ENCODE measurements around the gene FMN2.

Gene FMN2

DNA sequence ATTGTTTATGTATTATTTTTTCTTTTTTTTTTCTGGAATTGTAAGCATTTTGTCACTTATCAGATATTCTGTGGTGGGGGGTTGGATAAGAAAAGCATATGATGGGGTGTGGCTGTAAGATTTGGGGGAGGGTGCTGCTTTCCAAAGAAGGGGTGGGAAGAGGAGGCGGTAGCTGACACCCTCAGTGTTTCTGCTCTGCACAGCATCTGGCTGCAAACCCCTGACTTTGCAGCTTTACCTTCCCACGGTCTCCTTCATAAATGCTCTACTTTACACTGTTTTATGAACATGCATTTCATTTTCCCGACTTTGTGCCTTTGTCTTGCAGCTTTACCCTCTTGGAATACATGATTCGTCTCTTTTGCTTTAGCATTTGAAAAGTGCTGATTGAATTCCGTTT is 7.6 kb downstream of the FMN2 start:
- no peak for DNase-seq

DNA sequence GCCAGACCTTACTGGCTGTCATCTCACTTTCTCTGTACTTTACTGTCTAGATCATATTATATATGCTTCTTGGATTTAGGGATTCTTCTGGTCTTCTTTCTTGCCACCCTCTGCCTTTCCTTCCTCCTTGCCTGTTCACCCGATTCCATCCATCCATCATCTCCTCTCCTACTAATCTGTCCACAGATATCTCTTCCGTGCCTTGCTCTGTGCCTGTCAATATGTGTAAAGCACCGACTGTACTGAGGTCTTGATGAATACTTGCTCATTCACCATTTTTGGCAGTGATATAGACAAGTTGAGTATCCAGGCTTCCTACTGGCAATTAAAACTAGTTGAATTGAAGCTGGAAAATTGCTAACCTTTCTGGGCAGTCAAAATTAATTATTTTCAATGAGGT is 8.1 kb downstream of the FMN2 start:
- no peak for DNase-seq

DNA sequence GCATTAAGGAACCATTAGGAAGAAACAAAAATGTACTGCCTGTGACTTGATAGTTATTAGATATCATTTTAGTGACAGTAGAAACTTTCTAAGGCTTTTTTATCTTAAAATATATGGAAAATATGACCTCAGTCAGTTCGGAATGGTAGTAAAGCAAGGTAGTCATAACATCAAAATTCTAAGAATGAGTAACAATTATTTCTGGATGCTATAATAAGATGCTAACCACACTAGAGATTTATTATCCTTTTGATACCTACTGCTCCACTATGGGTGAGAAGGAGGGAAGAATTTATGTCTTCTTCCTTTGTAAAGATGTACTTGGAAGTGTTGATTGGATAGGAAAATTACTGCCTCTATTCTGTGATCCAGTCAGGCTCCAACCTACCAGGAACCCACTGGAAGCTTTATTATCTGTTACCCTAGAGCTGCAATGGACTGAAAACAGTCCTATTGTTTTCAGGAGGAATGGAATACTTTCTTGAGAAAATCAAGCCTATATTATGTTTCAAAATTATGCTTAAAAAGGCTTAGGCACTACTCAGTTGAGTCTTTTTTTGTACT is 8.8 kb downstream of the FMN2 start:
- no peak for DNase-seq

DNA sequence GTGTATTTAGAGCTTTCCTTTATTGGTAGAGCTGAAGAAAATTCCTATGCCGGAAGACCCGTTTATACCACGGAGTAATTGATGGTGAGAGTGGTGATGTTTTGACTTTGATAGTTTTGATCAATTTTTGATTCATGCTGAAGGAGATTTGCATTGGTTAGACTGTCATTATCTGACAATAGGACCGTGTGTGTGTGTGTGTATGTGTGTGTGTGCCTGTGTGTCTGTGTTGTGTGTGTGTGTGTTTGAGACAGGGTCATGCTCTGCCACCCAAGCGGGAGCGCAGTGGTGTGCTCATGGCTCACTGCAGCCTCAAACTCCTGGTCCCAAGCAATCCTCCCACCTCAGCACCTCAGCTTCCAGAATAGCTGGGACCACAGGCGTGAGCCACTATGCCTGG is 9.6 kb downstream of the FMN2 start:
- no peak for DNase-seq

DNA sequence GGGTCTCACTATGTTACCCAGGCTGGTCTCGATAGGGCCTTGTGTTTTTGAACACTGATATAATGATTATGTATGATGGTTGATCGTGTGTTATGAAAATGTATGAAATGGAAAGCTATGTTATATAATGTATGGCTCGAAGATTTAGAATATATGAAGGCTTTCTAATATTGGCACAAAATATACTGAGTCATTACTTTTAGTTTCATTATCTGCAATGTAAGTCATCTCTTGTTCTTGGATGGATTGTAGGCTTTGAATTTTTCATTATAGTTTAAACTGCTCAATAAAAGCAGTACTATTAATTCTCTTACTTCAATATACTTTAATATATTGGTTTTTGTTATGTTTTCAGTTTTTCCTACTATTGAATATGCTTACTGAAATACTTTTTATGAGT is 10.1 kb downstream of the FMN2 start:
- no peak for DNase-seq

DNA sequence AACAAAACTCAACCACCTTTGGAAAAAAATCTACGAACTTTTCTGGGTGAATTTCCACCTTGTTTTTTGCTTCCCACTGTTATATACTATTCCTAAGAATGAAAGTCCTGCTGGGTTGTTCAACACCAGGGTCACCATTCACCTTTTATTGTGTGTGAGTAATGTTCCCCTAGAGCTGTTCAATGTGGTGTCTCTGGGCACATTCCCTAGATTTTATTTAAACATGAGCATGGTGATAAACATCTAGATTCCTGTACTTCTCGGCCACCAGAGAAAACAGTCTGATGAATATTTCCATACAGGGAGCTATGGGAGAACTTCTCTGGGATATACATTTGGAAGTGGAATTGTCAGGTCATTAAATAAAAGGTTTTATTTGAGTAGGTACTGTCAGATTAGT is 13.0 kb downstream of the FMN2 start:
- no peak for DNase-seq

DNA sequence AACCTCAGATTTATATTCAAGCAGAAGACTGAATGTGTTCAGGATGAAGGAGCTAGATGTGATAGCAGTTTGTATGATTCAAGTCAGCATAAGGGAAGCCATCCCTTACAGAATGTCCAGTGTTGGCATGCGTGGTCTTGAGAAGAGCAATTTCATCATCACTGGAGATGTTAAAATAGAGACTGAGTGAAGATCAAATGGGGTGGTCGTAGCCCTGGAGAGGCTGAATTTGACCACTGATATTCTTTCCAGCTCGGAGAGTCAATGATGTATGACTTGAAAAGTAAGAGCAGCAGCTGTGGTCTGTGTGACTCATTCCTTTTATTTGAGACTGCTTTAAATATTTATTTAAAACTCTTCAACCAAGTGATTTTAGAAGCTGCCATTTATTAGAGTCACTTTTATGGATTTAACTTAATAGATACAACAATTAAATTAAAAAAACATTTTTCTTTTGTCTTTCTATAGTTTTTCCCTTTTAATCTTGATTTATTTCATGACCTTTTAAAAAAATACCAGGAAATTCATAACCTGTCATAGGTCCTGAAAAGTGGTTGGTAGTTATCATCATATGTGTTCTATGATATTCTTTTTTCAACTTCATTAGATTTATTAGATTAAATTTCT is 15.5 kb downstream of the FMN2 start:
- no peak for DNase-seq

DNA sequence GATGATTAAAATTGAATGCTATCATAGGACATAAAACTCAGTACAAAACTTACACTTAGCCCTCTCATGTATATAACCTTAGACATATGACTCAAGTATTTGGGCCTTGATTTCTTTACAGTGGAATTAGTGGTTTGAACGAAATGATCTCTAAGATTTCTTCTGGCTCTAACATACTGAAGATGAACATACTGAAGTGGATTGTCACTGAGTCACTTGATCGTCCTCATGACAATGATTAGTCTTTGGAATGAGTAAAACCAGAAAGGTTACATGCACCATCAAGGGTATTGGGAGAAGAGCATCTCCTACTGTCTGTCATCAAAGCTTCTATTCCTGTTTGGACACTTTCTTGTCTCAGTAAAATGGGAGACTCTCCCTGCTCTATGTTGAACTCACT is 17.4 kb downstream of the FMN2 start:
- DNase-seq: no peak

DNA sequence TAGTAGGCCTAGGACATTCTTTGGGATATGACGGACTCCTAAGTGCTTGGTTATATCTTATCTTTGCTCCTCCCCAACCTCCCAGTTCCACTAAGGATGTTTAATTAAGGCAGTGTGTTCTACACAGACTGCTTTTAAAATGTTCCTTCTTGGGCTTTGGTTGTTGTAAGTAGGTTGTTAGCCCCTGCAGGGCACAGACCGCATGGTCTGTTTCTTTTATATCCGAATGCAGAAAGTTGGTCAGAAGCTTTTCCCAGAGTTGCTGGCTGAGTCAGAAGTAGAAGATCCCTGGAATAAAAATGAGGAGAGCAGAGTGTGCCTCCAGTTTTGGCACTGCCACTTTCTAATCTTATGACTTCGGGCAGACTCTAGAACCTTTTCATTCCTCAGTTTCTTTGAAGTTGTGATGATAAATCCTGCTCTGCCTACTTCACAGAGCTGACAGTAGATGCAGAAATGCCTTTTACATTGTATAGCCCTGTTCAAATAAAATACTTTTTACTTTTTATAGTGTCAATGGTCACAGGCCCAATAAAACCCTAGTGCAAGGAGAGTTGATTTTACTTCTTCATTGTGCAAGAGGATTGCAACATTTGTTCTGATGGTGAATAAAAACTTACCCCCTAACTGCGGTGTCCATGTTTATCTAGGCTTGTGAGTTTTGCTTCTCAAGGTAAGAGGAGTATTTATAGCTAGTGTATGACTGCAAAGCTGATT is 18.4 kb downstream of the FMN2 start:
- no peak for DNase-seq

DNA sequence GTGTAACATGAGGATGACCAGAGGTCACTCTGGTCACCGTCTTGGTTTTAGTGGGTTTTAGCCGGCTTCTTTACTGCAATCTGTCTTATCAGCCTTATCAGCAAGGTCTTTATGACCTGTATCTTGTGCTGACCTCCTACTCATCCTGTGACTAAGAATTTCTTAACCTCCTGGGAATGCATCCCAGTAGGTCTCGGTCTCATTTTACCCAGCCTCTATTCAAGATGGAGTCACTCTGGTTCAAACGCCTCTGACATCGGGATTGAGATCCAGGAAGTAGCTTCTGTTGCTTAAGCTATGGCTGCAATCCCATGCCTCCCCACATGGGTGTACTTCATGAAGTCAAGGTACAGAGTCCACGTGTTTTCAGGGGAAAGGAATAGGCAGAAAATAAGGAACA is 19.9 kb downstream of the FMN2 start:
- no peak for DNase-seq

DNA sequence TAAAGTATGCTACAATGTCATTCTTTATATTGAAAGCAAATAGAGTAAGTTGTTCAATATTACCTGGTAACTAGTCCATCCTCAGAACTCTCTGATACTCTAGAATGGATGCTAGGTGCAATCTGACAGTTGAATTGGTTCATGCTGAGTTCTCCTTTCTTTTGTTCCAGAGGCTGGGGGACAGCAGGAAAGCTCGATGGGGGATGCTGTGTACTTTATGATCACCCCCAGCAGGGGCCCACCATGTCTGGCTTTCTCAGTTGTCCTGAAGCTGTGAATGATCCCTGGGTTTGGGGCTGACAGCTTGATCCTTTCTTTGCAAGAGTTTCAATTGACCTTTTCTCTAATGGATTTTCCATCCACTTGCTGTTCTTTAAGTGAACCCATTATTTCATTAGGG is 22.5 kb downstream of the FMN2 start:
- DNase-seq: no peak

DNA sequence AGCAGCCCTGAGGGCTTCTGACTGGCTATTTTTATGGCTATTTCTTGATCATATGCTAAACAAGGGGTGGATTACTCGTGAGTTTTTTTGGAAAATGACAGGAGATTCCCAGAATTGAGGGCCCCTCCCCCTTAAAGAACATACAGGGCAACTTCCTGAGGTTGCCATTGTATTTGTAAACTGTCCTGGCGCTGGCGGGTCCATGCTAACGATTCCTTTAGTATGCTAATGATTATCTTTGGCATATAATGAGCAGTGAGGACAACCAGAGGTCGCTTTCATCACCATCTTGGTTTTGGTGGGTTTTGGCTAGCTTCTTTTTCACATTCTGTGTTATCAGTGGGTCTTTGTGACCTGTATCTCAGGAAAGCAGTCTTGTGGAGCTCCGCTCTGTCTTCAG is 24.1 kb downstream of the FMN2 start:
- DNase-seq: no peak

DNA sequence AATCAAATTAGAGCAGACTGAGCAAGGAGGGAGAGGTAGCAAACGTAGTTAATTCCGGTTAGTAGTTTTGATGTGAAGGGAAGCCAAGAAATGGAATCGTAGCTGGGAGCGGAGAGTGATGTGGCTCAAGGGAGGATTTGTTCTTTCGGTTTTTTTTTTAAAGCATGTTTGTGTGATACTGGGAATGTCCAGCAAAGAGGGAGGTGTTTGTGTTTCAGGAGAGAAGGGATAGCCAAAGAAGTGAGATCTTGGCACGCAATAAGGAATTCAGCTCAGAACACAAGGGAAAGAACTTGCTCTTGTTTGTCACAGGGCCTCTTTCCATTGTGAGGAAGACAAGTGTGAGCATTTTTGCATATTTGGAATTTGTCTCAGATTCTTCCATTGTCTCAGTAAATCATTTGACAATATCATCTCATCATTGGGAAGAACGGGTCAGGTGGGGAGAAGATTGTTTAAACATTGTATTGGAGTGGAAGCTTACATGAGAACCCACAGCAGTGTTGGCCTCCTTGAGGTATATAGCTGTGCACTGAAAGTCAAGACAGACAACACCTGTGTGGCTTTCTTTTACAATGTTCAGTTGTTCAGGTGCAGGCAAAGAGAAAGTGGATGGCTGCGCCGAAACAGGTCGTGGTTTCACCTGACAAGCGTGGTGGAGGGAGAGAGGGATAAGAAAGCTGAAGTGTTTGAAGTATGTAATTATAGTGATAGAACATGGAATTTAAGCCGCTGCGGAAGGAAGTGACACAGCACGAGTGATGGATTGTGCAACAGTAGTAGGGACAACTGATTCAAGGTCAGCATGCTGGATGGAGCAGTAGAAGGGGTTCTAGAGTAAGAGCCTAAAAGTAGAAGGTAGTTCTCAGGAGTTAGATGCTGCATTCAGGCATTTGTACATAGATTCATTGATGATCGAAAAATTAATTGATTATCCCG is 25.4 kb downstream of the FMN2 start:
- DNase-seq: no peak

DNA sequence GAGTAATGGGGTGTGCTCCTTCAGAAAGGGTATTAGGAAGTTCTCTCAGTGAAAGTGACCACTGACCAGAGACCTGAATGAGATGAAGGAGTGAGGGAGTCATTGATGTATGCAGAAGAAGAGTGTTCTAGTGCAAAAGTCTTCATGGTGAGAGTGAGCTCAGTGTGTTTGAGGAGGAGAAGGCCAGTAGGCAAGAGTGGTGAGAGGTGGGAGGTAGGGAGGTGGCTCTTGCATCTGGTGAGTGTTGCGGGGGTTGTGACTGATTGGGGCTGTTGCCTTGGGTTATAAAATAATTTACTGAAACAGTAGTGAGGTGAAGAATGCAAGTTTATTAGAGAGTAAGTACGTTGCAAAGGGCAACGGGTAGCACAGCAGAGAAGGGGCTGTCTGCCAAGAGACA is 26.2 kb downstream of the FMN2 start:
- no peak for DNase-seq

DNA sequence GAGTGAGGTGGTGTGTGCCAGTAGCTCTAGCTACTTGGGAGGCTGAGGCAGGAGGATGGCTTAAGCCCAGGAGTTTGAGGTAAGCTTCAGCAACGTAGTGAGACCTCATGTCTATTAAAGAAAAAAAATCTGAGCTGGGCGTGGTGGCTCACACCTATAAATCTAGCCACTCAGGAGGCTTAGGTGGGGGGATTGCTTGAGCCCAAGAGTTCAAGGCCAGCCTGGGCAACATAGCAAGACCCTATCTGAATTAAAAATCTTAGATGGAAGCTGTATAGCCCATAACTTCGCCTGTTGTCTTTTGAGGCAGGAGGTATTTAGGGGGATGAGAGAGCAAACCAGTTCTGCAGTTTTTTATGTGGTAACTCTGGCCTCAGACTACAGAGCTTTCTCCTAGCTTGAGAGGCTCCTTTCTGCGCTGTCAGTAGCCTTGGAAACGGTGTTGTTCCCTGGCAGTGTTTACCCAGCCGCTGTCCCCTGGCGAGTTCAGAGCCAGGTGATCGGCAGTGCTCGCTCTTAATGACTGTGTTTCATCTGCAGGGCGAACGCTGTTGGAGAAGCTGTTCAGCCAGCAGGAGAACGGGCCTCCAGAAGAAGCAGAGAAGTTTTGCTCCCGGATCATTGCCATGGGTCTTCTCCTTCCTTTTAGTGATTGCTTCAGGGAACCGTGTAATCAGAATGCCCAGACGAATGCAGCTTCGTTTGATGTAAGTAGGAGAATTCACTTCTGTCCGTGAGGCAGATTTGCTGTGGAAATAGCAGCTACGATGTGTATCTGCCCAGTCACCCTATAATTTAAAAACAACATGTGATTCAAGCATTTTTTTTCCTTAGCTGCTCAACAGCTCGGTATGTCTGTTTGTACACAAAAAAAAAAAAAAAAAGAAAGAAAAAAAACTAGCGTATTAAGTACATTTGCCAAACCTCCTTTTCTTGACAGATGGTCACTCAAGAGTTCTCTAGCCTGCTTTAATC is 31.2 kb downstream of the FMN2 start:
- no peak for DNase-seq

DNA sequence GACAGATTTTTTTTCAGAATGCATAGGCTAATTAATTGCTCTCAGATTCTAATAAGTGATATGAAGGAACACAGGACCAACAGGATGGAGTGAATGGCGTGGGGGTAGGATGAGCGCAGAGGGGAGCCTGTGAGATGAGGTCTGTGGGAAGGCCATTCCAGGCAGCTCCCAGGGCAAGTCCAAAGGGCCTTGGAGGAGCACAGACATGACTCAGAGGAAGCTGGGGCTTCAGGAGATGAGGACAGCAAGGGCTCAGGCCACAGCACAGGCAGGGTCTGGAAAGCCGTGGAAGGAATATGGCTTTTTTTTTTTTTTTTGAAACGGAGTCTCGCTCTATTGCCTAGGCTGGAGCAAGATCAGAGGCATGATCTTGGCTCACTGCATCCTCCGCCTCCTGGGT is 35.1 kb downstream of the FMN2 start:
- no peak for DNase-seq

DNA sequence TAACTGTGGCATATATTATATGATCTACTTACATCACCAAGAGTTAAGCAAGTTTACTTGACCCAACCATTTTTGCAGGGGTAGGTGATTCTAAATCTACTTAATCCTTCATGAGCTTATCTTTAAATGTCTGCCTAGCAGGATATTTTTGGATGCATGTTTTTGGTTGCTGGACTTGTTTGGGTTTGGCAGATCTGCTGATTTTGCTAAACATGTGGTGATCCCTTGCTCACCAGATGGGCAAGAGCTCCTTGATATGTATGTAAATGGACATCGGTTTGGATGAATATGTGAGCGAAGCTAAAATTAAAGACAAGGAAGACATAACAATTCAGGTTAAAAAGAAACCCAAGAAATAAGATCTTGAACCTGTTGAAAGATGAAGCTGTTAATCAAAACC is 36.7 kb downstream of the FMN2 start:
- no peak for DNase-seq

DNA sequence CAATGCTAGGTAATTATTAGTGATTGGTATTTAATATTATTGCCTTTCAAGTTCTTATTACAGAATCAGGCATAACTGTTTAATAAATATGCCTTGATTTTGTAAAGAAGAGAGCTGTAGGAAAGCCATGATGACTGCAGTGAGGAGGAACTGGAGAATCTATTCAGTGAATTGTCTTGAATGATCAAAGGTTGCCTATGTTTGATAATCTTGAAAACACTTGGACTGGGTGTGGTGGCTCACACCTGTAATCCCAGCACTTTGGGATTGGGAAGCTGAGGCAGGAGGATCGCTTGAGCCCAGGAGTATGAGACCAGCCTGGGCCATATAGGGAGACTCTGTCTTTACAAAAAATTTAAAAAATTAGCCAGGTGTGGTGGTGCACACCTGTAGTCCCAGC is 42.4 kb downstream of the FMN2 start:
- DNase-seq: no peak

DNA sequence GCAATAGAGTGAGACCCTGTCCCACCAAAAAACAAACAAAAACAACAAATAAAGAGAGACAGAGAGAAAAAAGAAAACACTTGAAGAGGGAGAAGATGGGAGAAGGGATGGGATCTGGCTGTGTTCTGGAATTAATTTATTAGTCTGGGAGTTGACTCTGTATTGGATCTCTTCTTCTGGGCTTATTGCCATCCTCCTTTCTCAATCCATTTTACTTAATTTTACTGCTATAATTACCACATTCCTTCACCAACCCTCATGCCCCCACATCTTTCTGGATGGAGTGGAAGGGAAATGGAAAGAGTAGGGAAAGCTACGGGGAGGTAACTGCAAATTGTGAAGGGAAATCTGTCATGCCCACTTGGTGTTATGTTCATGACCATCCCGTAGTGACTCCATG is 42.9 kb downstream of the FMN2 start:
- no peak for DNase-seq

DNA sequence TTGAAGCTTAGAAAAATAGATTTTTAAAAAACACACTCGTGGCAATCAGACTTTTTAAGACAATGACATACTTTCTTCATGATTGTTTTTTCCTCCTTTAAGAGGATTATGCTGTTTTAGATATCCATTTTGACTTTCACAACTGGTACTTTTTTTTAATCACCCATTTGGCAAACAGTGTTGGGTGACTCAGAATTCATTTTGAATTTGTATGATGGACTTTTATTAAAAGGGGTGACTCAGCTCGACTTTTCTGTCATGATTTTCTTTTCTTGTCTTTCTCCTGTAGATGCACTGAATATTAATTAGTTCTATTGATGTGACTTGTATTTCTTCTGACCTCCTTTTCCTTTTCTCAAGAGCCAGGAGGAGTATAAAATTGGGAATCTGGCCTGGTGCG is 44.7 kb downstream of the FMN2 start:
- DNase-seq: no peak

DNA sequence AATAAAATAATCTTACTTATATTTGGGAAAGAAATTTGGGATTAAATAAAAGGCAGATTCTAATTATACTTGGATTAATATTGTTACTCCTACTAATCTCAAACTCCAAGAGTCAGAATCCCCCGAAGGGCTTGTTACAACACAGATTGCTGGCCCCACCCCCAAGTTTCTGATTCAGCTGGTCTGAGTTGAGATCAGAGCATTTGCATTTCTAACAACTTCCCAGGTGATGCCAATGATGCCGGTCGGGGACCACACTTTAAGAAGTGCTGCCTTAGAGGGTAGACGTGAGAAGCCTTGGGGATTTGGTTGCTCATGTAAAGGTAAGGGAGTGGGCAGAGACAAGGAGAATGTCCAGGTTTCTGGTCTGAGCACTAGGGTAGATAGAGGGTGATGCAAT is 47.2 kb downstream of the FMN2 start:
- DNase-seq: no peak

DNA sequence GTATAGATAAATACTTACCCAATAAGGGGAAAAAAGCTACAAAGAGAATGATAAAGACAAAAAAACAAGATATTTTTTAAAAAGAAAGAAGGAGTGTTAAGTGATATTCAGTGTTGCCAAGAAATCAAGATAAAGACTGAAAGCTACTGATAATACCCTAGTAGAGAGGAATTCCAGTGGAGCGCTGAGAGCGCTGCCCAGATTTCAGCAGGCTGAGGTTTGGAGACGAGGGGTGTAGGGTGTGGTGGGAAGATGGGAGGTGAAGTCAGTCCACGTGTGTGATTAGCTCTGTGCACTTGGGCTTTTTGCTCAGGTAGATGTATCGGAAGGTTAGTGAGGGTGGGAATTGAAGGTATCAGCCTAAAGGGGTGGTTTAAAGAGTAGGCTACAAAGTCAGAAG is 47.8 kb downstream of the FMN2 start:
- DNase-seq: no peak

Measured in stimulated activated CD4-positive, alpha-beta T cell treated with anti-CD3 and anti-CD28 coated beads, Interleukin-2, amount 100 ng/mL, for 24 hours (primary cell).